WERI-Rb-1 (cell line): Measurements from ENCODE around the gene HGFAC.

Experiments
- DNase-seq: peaks from one replicate; pipeline ENCODE4 v3.0.0-alpha.2; 2020
- H3K27ac ChIP-seq: fragments of 250-450 bp; sonication (Bioruptor Pico); 2 replicates; pipeline ENCODE4 v1.5.1; 2020; ENCODE audit warnings: mild to moderate bottlenecking, moderate library complexity
- H3K27me3 ChIP-seq: fragments of 250-450 bp; sonication (Bioruptor Pico); 2 replicates; pipeline ENCODE4 v1.5.1; 2021; ENCODE audit warnings: mild to moderate bottlenecking, low read depth, moderate library complexity; ENCODE audit not compliant: insufficient read depth, severe bottlenecking
- H3K36me3 ChIP-seq: fragments of 250-450 bp; sonication (Bioruptor Pico); 2 replicates; pipeline ENCODE4 v1.5.1; 2020; ENCODE audit warnings: mild to moderate bottlenecking, moderate library complexity
- H3K4me3 ChIP-seq: 2 replicates; pipeline ENCODE4 v1.5.1; 2011; ENCODE audit warnings: low read depth, mild to moderate bottlenecking, control low read depth, low read length
- H3K9me3 ChIP-seq: fragments of 250-450 bp; sonication (Bioruptor Pico); 2 replicates; pipeline ENCODE4 v1.5.1; 2021; ENCODE audit warnings: mild to moderate bottlenecking, moderate library complexity; ENCODE audit not compliant: severe bottlenecking
- TF ChIP-seq, protein P1 (sequence below): IDR thresholded peaks from 2 replicates; pipeline ENCODE4 v1.5.1; 2011; ENCODE audit warnings: low read depth, mild to moderate bottlenecking, control low read depth, inconsistent platforms, low read length

Gene HGFAC

DNA sequence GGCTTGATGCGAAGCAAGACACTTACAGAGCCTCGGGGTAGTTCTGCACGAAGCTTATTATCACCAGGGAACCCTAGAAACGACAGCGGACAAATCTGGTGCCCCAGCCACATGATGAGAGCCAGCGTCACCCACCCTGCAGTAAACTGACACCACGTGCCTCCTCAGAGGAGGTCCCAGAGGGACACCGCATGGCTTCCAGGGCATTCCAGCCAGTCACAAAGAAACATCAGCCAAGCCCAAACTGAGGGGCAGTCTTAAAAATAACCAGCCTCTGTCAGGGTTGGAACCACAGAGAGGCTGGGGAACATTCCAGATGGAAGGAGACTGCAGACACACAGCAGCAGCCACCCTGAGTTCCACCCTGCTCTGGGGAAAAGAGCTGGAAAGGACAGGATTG lies 36.6 kb upstream of the HGFAC start:
- H3K36me3 ChIP-seq: peaks cover 3% of the 10 kb centered on the region
- DNase-seq: peak; percentile 1
- H3K4me3 ChIP-seq: no peak overlapping the region
- TF ChIP-seq, protein P1, sequence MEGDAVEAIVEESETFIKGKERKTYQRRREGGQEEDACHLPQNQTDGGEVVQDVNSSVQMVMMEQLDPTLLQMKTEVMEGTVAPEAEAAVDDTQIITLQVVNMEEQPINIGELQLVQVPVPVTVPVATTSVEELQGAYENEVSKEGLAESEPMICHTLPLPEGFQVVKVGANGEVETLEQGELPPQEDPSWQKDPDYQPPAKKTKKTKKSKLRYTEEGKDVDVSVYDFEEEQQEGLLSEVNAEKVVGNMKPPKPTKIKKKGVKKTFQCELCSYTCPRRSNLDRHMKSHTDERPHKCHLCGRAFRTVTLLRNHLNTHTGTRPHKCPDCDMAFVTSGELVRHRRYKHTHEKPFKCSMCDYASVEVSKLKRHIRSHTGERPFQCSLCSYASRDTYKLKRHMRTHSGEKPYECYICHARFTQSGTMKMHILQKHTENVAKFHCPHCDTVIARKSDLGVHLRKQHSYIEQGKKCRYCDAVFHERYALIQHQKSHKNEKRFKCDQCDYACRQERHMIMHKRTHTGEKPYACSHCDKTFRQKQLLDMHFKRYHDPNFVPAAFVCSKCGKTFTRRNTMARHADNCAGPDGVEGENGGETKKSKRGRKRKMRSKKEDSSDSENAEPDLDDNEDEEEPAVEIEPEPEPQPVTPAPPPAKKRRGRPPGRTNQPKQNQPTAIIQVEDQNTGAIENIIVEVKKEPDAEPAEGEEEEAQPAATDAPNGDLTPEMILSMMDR: no peak
- H3K27me3 ChIP-seq: no peaks in the 10 kb centered on the region
- H3K9me3 ChIP-seq: peaks cover 11% of the 10 kb centered on the region
- no peak overlapping the region for H3K27ac ChIP-seq

DNA sequence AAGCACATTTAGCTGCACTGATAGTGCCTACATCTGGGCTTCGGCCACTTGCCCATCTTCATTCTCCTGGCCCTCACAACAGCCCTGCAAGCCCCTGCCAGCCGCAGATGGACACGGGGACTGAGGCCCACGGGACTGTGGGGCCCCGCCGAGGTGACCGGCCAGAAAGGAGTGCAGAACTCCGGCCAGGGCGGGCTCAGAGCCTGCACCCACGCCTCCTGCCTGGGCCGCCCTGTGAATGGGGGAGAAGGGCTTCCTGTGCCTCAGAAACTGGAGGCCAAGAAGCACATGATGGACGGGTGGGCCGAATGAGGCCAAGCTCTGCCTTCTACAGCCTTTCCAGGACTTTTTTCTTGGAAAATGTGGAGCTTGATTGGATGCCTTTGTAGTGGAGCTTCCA lies 35.7 kb upstream of the HGFAC start:
- peaks cover 3% of the 10 kb centered on the region for H3K36me3 ChIP-seq
- H3K27me3 ChIP-seq: no peaks in the 10 kb centered on the region
- no peak overlapping the region for H3K4me3 ChIP-seq
- H3K9me3 ChIP-seq: peaks cover 11% of the 10 kb centered on the region
- TF ChIP-seq, protein P1: no peak
- no peak overlapping the region for H3K27ac ChIP-seq
- peak; percentile 3 for DNase-seq

DNA sequence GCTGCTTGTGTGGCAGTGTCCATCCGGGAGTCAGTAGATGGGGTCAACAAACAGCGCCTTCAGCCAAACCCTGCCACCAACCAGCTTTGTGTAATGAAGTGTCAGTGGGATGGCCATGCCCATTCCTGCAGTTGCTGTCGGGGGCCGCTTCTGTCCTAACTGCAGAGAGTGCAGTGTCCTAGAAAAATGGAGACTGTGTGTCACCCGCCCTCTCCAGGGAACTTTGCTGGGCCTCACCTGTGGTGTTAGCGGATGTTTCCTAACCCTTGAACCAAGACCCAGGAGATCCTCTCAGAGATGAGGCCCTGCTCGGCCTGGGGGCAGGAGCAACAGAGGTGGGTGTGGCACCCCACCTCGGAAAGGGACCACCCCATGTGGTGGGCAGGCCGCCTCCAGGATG lies 35.3 kb upstream of the HGFAC start:
- TF ChIP-seq, protein P1: no peak
- H3K27ac ChIP-seq: no peak overlapping the region
- peaks cover 11% of the 10 kb centered on the region for H3K9me3 ChIP-seq
- H3K36me3 ChIP-seq: peaks cover 3% of the 10 kb centered on the region
- no peak overlapping the region for H3K4me3 ChIP-seq
- no peaks in the 10 kb centered on the region for H3K27me3 ChIP-seq
- DNase-seq: peak; percentile 0

- no peaks in the 10 kb centered on the region for H3K27me3 ChIP-seq
- no peak overlapping the region for H3K27ac ChIP-seq
- H3K36me3 ChIP-seq: peaks cover 3% of the 10 kb centered on the region
- no peak overlapping the region for H3K4me3 ChIP-seq
- peaks cover 11% of the 10 kb centered on the region for H3K9me3 ChIP-seq
- DNase-seq: peak; percentile 4
- TF ChIP-seq, protein P1: no peak
Observed at GRCh38 chr4:3407171-3407771, 34.5 kb upstream of the HGFAC start.

GRCh38 chr4:3407930-3408792 lies 33.6 kb upstream of the HGFAC start:
- peak; percentile 2 for DNase-seq
- H3K9me3 ChIP-seq: peaks cover 11% of the 10 kb centered on the region
- peaks cover 3% of the 10 kb centered on the region for H3K36me3 ChIP-seq
- TF ChIP-seq, protein P1: no peak
- H3K4me3 ChIP-seq: no peak overlapping the region
- no peak overlapping the region for H3K27ac ChIP-seq
- no peaks in the 10 kb centered on the region for H3K27me3 ChIP-seq
